H1 (cell line): ENCODE results near the gene SOCS7. TPM values are rescaled to one million over a fixed set of nuclear protein-coding genes. Genes with fewer than 3 reads are reported as not detected.

Source experiments
- CTCF ChIA-PET: fragments of 300-600 bp; sonication (Branson Sonifier 250); formaldehyde crosslinking; loops from one replicate; lab custom pipeline; 2021; ENCODE audit not compliant: partially characterized antibody; lab: Charles Lee
- POLR2A ChIA-PET: fragments of 300-600 bp; sonication (Branson Sonifier 250); formaldehyde crosslinking; loops from one replicate; lab custom pipeline; 2021; ENCODE audit warnings: inconsistent platforms; ENCODE audit not compliant: partially characterized antibody; lab: Charles Lee
- DNase-seq, 2 experiments: peaks; one replicate each; pipeline versions ENCODE4 v3.0.0 to v3.0.0-alpha.2; 2010 to 2022; ENCODE audit warnings: low spot score in 2 of 2, low read depth in 1 of 2, mixed read lengths in 1 of 2
- FAIRE-seq: peaks from 2 replicates; lab custom pipeline; 2011; peaks lifted over from hg19 to GRCh38; lab: Jason Lieb, UNC
- H2AFZ ChIP-seq: 2 replicates; pipeline ENCODE4 v1.8.1; 2012; ENCODE audit warnings: low read length, inconsistent platforms
- H2AK5ac ChIP-seq: 2 replicates; pipeline ENCODE4 v1.6.1; 2013; ENCODE audit warnings: low read depth, low read length
- H2BK120ac ChIP-seq: replicated peaks from 2 replicates; pipeline ENCODE3; 2013; ENCODE audit warnings: low read depth, low read length, inconsistent platforms
- H2BK12ac ChIP-seq: 2 replicates; pipeline ENCODE4 v1.6.1; 2013; ENCODE audit warnings: low read depth, low read length
- H2BK15ac ChIP-seq: 2 replicates; pipeline ENCODE4 v1.6.1; 2013; ENCODE audit warnings: low read length
- H2BK20ac ChIP-seq: 2 replicates; pipeline ENCODE4 v1.6.1; 2013; ENCODE audit warnings: low read length
- H2BK5ac ChIP-seq: 2 replicates; pipeline ENCODE4 v1.6.1; 2013; ENCODE audit warnings: low read depth, low read length
- H3K14ac ChIP-seq: 2 replicates; pipeline ENCODE4 v1.6.1; 2013; ENCODE audit warnings: inconsistent platforms; ENCODE audit not compliant: insufficient read length
- H3K18ac ChIP-seq: 2 replicates; pipeline ENCODE4 v1.6.1; 2013; ENCODE audit warnings: low read length; ENCODE audit errors: extremely low read depth
- H3K23ac ChIP-seq: 2 replicates; pipeline ENCODE4 v1.6.1; 2013; ENCODE audit warnings: inconsistent platforms; ENCODE audit not compliant: insufficient read length
- H3K23me2 ChIP-seq: 2 replicates; pipeline ENCODE4 v1.6.1; 2013; ENCODE audit warnings: low read depth, low read length
- H3K27ac ChIP-seq: 2 replicates; pipeline ENCODE4 v1.6.1; 2011; ENCODE audit warnings: low read depth, low read length, inconsistent platforms
- H3K27me3 ChIP-seq, 4 experiments: replicated peaks in 1 of 4; 1 replicate in 1 of 4; 2 replicates in 3 of 4; pipeline versions ENCODE4 v1.6.1 to v1.8.1; 2011 to 2013; ENCODE audit warnings: low read length in 3 of 4, mild to moderate bottlenecking in 3 of 4, inconsistent platforms in 2 of 4, mixed read lengths in 2 of 4, moderate library complexity in 1 of 4; ENCODE audit not compliant: control insufficient read depth in 3 of 4, insufficient read depth in 3 of 4; ENCODE audit errors: extremely low read depth in 1 of 4
- H3K36me3 ChIP-seq, 4 experiments: 2 replicates each; pipeline versions ENCODE4 v1.6.1 to v1.8.1; 2011 to 2013; ENCODE audit warnings: mild to moderate bottlenecking in 4 of 4, low read length in 3 of 4, moderate library complexity in 2 of 4, control low read depth in 1 of 4, inconsistent platforms in 1 of 4; ENCODE audit not compliant: insufficient read depth in 4 of 4, control insufficient read depth in 2 of 4
- H3K4ac ChIP-seq: replicated peaks from 2 replicates; pipeline ENCODE3; 2013; ENCODE audit warnings: low read length, low read depth, mixed read lengths, inconsistent platforms; ENCODE audit not compliant: insufficient read length
- H3K4me1 ChIP-seq, 4 experiments: replicated peaks in 1 of 4; 1 replicate in 1 of 4; 2 replicates in 3 of 4; pipeline versions ENCODE4 v1.6.1 to v1.8.1; 2011 to 2013; ENCODE audit warnings: low read length in 3 of 4, inconsistent platforms in 2 of 4, mixed read lengths in 1 of 4; ENCODE audit not compliant: insufficient read depth in 4 of 4, control insufficient read depth in 3 of 4
- H3K4me2 ChIP-seq, 2 experiments: 2 replicates each; pipeline versions ENCODE4 v1.6.1 to v1.8.1; 2011 to 2013; ENCODE audit warnings: low read depth in 2 of 2, low read length in 2 of 2, control low read depth in 1 of 2, inconsistent platforms in 1 of 2, mild to moderate bottlenecking in 1 of 2; ENCODE audit not compliant: insufficient read depth in 1 of 2
- H3K4me3 ChIP-seq, 4 experiments: fragments of 200-600, 300-600 bp in 1 of 4; sonication (generic), shearing (Covaris generic), sonication (Bioruptor Twin) in 1 of 4; 2 replicates each; pipeline versions ENCODE4 v1.5.1 to v1.8.1; 2011 to 2016; ENCODE audit warnings: low read length in 4 of 4, low read depth in 3 of 4, control low read depth in 2 of 4, inconsistent platforms in 2 of 4, mild to moderate bottlenecking in 2 of 4, mixed read lengths in 1 of 4, moderate library complexity in 1 of 4; ENCODE audit not compliant: insufficient read depth in 2 of 4; ENCODE audit errors: extremely low read depth in 1 of 4
- H3K56ac ChIP-seq: replicated peaks from 2 replicates; pipeline ENCODE3; 2013; ENCODE audit warnings: low read depth, mild to moderate bottlenecking, mixed read lengths, low read length, inconsistent platforms; ENCODE audit not compliant: insufficient read length
- H3K79me1 ChIP-seq: 2 replicates; pipeline ENCODE4 v1.6.1; 2013; ENCODE audit warnings: low read depth, low read length, control low read depth
- H3K79me2 ChIP-seq, 2 experiments: 2 replicates each; pipeline versions ENCODE4 v1.6.1 to v1.8.1; 2012 to 2013; ENCODE audit warnings: low read length in 2 of 2, mild to moderate bottlenecking in 2 of 2, inconsistent platforms in 1 of 2; ENCODE audit not compliant: insufficient read depth in 2 of 2, control insufficient read depth in 1 of 2
- H3K9ac ChIP-seq, 4 experiments: replicated peaks in 1 of 4; 1 replicate in 1 of 4; 2 replicates in 3 of 4; pipeline versions ENCODE4 v1.6.1 to v1.8.1; 2011 to 2013; ENCODE audit warnings: low read depth in 3 of 4, low read length in 3 of 4, control low read depth in 2 of 4, mild to moderate bottlenecking in 2 of 4, moderate library complexity in 2 of 4, inconsistent platforms in 1 of 4; ENCODE audit errors: extremely low read depth in 1 of 4
- H3K9me3 ChIP-seq, 2 experiments: 2 replicates each; pipeline versions ENCODE4 v1.6.1 to v1.8.1; 2012 to 2013; ENCODE audit warnings: mild to moderate bottlenecking in 2 of 2, moderate library complexity in 2 of 2, control low read depth in 1 of 2, inconsistent platforms in 1 of 2, low read depth in 1 of 2, low read length in 1 of 2, mixed read lengths in 1 of 2; ENCODE audit not compliant: insufficient read depth in 2 of 2
- H4K20me1 ChIP-seq, 2 experiments: replicated peaks in 1 of 2; 2 replicates each; pipeline versions ENCODE3 to v1.8.1; 2011 to 2013; ENCODE audit warnings: inconsistent platforms in 2 of 2, low read length in 2 of 2, mild to moderate bottlenecking in 1 of 2; ENCODE audit not compliant: insufficient read depth in 2 of 2, control insufficient read depth in 1 of 2
- H4K5ac ChIP-seq: 2 replicates; pipeline ENCODE4 v1.6.1; 2013; ENCODE audit warnings: low read length, low read depth, mixed read lengths, inconsistent platforms; ENCODE audit not compliant: insufficient read length
- H4K8ac ChIP-seq: 2 replicates; pipeline ENCODE4 v1.8.0; 2013; ENCODE audit warnings: mild to moderate bottlenecking, moderate library complexity, low read length, inconsistent platforms; ENCODE audit not compliant: insufficient read depth; ENCODE audit errors: extremely low read depth
- H4K91ac ChIP-seq: replicated peaks from 2 replicates; pipeline ENCODE3; 2013; ENCODE audit warnings: low read length, mixed read lengths, inconsistent platforms; ENCODE audit not compliant: insufficient read length
- CTBP2 ChIP-seq: IDR thresholded peaks from 2 replicates; pipeline ENCODE4 v1.7.0; 2011; ENCODE audit warnings: borderline replicate concordance, mild to moderate bottlenecking, moderate library complexity, mixed read lengths, low read length; ENCODE audit not compliant: insufficient read depth, insufficient read length
- FOSL1 ChIP-seq: IDR thresholded peaks from 2 replicates; pipeline ENCODE4 v1.6.1; 2011; ENCODE audit warnings: mild to moderate bottlenecking, low read depth, low read length, moderate library complexity; ENCODE audit not compliant: insufficient read depth
- NANOG ChIP-seq: IDR thresholded peaks from 2 replicates; pipeline ENCODE4 v1.6.1; 2011; ENCODE audit warnings: low read length, low read depth, mild to moderate bottlenecking, inconsistent platforms; ENCODE audit not compliant: insufficient read depth, poor library complexity, severe bottlenecking
- RNF2 ChIP-seq: fragments of 200-900, 300-1000 bp; sonication (generic); IDR thresholded peaks from 2 replicates; pipeline ENCODE4 v1.7.1; 2016; ENCODE audit warnings: borderline replicate concordance, low read depth, mild to moderate bottlenecking, antibody characterized with exemption, low read length; ENCODE audit not compliant: poor library complexity, severe bottlenecking; ENCODE audit errors: missing control alignments
- TEAD4 ChIP-seq: IDR thresholded peaks from 2 replicates; pipeline ENCODE4 v1.6.1; 2012; ENCODE audit warnings: low read depth, low read length, inconsistent platforms, mixed read lengths
- WGBS, 2 experiments: shearing (Covaris generic) in 1 of 2; methylation state at CpG; one replicate each; pipeline versions ENCODE4 v1.1.6 to v1.1.7; 2013 to 2015; ENCODE audit warnings: low lambda C conversion rate in 2 of 2, mixed read lengths in 2 of 2, inconsistent platforms in 1 of 2, low coverage in 1 of 2, missing lambda C conversion rate in 1 of 2; ENCODE audit not compliant: insufficient replicate concordance in 2 of 2, insufficient coverage in 1 of 2, insufficient read length in 1 of 2; ENCODE audit errors: extremely low coverage in 1 of 2, missing lambda C conversion rate in 1 of 2; 5-methylcytosine and 5-hydroxymethylcytosine counted together
- polyA plus RNA-seq, 7 experiments: library from polyadenylated mRNA; depleted of rRNA in 3 of 7; stranded (reverse) in 5 of 7; unstranded in 2 of 7; fragments of >200 nt in 5 of 7; fragments of 200-250 nt in 2 of 7; gene quantifications; 1 replicate in 5 of 7; 2 replicates in 1 of 7; 4 replicates in 1 of 7; pipeline versions ENCODE4 v1.2.1 to v1.2.3, GENCODE V29; 2011 to 2013; ENCODE audit warnings: missing spikeins in 2 of 7, mixed read lengths in 2 of 7
- total RNA-seq: library from RNA; stranded (reverse); fragmentation: NEBNext Ultra II Directional; extraction: Animal tissue kit (Norgen Biotek cat#: 25700); gene quantifications from 2 replicates; pipeline ENCODE4 v1.2.1, GENCODE V29; 2021

The SOCS7 gene
- total and polyA plus RNA-seq, 2 of the 8 experiments (the other 6 are each of a cell fraction or from before 2014, with no cell fraction given): 13.5 to 26.9 TPM

DNA sequence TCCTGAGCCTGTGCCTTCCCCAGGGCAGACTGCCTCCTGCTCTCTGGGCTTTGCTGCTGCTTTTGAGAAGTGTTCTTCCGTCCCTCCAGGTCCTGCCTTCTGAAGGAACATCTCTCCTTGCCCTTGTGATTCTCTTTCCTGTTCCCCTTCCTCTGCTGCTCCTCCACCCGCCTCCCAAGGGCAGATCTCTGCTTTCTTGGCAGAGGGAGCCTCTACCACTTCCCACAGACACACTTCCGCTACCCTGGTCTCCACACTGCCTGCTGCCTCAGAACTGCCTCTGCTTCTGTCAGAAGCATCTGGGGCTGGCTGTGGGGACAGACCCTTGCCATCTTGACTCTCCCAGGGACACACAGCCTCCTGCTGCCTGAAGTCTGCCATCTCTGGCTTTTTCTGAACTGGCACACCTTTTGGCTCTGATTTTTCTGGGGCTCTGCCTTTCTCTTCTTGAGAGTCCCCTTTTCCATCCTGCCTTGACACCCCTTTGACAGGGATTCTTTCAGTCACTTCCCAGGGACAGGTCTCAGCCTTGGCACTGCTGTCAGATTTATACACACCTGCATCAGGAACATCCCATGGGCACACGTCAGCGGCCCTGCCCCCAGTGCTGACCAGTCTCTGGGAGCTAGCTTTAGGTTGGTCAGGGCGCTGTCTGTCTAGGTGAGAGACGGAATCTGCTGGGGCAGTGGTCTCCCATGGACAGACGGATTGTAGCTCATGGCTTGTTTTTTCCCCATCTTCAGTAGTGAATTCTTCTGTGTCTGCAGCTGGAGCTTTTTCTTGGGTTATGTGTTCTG lies 24.4 kb upstream of the SOCS7 start:
- Histone ChIP-seq H2BK12ac (no peak overlapping the region), H3K79me1 (no peaks in the 10 kb centered on the region; the same call in 1 of the 2 replicates), H2BK15ac (no peak overlapping the region), H4K20me1 (no peaks in the 10 kb centered on the region), H3K9ac (no peak overlapping the region), H3K9me3 (no peaks in the 10 kb centered on the region), H3K56ac (no peak overlapping the region), H3K79me2 (no peaks in the 10 kb centered on the region), H3K18ac (no peak overlapping the region), H2BK20ac (no peak overlapping the region), H3K4me1 (peaks cover 0 to 12% (median 7%) of the 10 kb centered on the region in 4 experiments; a peak in 5 of 7 replicates), H2BK5ac (no peak overlapping the region; the same call in 1 of the 2 replicates), H3K4me2 (no peak overlapping the region), H3K14ac (no peak overlapping the region), H3K27me3 (no peaks in the 10 kb centered on the region), H4K91ac (no peak overlapping the region), H4K5ac (no peak overlapping the region), H3K36me3 (peaks cover 2 to 18% (median 11%) of the 10 kb centered on the region in 4 experiments; a peak in 5 of 8 replicates), H2AK5ac (no peak overlapping the region), H2AFZ (no peak overlapping the region), H2BK120ac (no peak overlapping the region), H4K8ac (no peak overlapping the region), H3K4me3 (no peak overlapping the region), H3K23ac (no peak overlapping the region), H3K4ac (no peak overlapping the region), H3K23me2 (no peaks in the 10 kb centered on the region), H3K27ac (no peak overlapping the region)
- ChIA-PET POLR2A (interaction anchor here (0.7 to 4.9 kb wide), 13 partner anchors 7 to 183 kb away, joined by 3 to 28 read pairs (median 6); partner anchors contain the start of genes MRPL45 and SOCS7), CTCF (interaction anchor here (1.0 to 14.8 kb wide), 12 partner anchors 6 to 87 kb away, joined by 3 to 192 read pairs (median 6); partner anchors contain the start of genes GPR179 and SOCS7)
- DNase-seq (no peak), FAIRE-seq (no peak)
- WGBS, 2 experiments: 94% methylated on average over 8 of the region's 8 CpGs; no CpG with 5 or more reads in 1 of the 2 experiments
- TF ChIP-seq NANOG: no peak
- no peak for TF ChIP-seq FOSL1
- no peak for TF ChIP-seq CTBP2
- TF ChIP-seq TEAD4: no peak
- TF ChIP-seq RNF2: no peak
